Activated B cell treated with CpG ODN at 0.5 μM for 24 hours (primary cell): ENCODE measurements around the gene ZRANB3. TPM values are rescaled to one million over a fixed set of nuclear protein-coding genes. Genes with fewer than 3 reads are reported as not detected.

Experiments
- ATAC-seq: fragments of 200-7000 bp; cut with Tn5 transposase; one replicate; pipeline ENCODE4 v1.10.0; 2021; ENCODE audit warnings: low read depth, mild to moderate bottlenecking, moderate library complexity
- CTCF ChIA-PET: fragments of 350-600 bp; sonication (Branson Sonifier 250); formaldehyde crosslinking; loops from one replicate; lab custom pipeline; 2021; ENCODE audit warnings: antibody characterized with exemption; lab: Charles Lee
- POLR2A ChIA-PET: fragments of 350-600 bp; sonication (Branson Sonifier 250); formaldehyde crosslinking; loops from one replicate; lab custom pipeline; 2021; ENCODE audit warnings: antibody characterized with exemption; lab: Charles Lee
- DNase-seq: peaks from one replicate; pipeline ENCODE4 v3.0.0; 2022
- H3K27ac Mint-ChIP-seq: one replicate; pipeline ENCODE4 v1.8.0; 2020; ENCODE audit warnings: mixed read lengths
- H3K27me3 Mint-ChIP-seq: one replicate; pipeline ENCODE4 v1.8.0; 2021; ENCODE audit warnings: mixed read lengths
- H3K36me3 Mint-ChIP-seq: one replicate; pipeline ENCODE4 v1.8.0; 2021; ENCODE audit warnings: low read depth, mixed read lengths
- H3K4me1 Mint-ChIP-seq: one replicate; pipeline ENCODE4 v1.8.0; 2021; ENCODE audit warnings: mixed read lengths
- H3K4me3 Mint-ChIP-seq: one replicate; pipeline ENCODE4 v1.8.0; 2020; ENCODE audit warnings: mild to moderate bottlenecking, mixed read lengths
- H3K9me3 Mint-ChIP-seq: one replicate; pipeline ENCODE4 v1.8.0; 2020; ENCODE audit warnings: mixed read lengths
- CTCF ChIP-seq: fragments of 200-600 bp; IDR thresholded peaks from one replicate; pipeline ENCODE4 v1.8.0; 2022; ENCODE audit warnings: antibody characterized with exemption, mild to moderate bottlenecking
- intact Hi-C: fragments of 100-400 bp; cut with micrococcal nuclease; formaldehyde crosslinking; loops from one replicate; pipeline ENCODE4 v1.15.1; 2024
- total RNA-seq: library from RNA; stranded (reverse); gene quantifications from 2 replicates; pipeline ENCODE4 v1.2.3, GENCODE V29; 2022

Gene ZRANB3
- total RNA-seq, 1 donor from 2014 or later, result 14.4 TPM

GRCh38 chr2:135142323-135142722 is 388.7 kb downstream of the ZRANB3 start:
- H3K36me3 Mint-ChIP-seq, result peaks cover 80% of the 10 kb centered on the region
- no peak for TF ChIP-seq CTCF
- CTCF ChIA-PET, result no interaction called here
- no peaks in the 10 kb centered on the region for H3K4me1 Mint-ChIP-seq
- POLR2A ChIA-PET, result no interaction called here
- H3K27ac Mint-ChIP-seq, result no peak overlapping the region
- H3K4me3 Mint-ChIP-seq, result no peak overlapping the region
- intact Hi-C loops, result no loop called here
- H3K9me3 Mint-ChIP-seq, result peaks cover 15% of the 10 kb centered on the region
- DNase-seq, result no peak
- ATAC-seq, result no peak
- H3K27me3 Mint-ChIP-seq, result no peaks in the 10 kb centered on the region

GRCh38 chr2:135140606-135141005 is 390.4 kb downstream of the ZRANB3 start:
- ChIA-PET POLR2A (no interaction called here), CTCF (no interaction called here)
- no peak for ATAC-seq
- Mint-ChIP-seq H3K4me1 (no peaks in the 10 kb centered on the region), H3K27me3 (no peaks in the 10 kb centered on the region), H3K36me3 (peaks cover 88% of the 10 kb centered on the region), H3K27ac (no peak overlapping the region), H3K9me3 (peaks cover 15% of the 10 kb centered on the region), H3K4me3 (no peak overlapping the region)
- intact Hi-C loops, result no loop called here
- TF ChIP-seq CTCF, result no peak
- no peak for DNase-seq

- Mint-ChIP-seq H3K9me3 (no peaks in the 10 kb centered on the region), H3K27me3 (no peaks in the 10 kb centered on the region), H3K36me3 (peaks cover 79% of the 10 kb centered on the region), H3K4me1 (no peaks in the 10 kb centered on the region), H3K4me3 (no peak overlapping the region), H3K27ac (no peak overlapping the region)
- intact Hi-C loops, result no loop called here
- POLR2A ChIA-PET, result no interaction called here
- no peak for ATAC-seq
- DNase-seq, result no peak
- CTCF ChIA-PET, result no interaction called here
- no peak for TF ChIP-seq CTCF
These were observed 398.7 kb downstream of the ZRANB3 start for GRCh38 chr2:135132314-135132713.

- Mint-ChIP-seq H3K4me1 (no peaks in the 10 kb centered on the region), H3K4me3 (no peak overlapping the region), H3K9me3 (no peaks in the 10 kb centered on the region), H3K27me3 (no peaks in the 10 kb centered on the region), H3K27ac (no peak overlapping the region), H3K36me3 (peaks cover 77% of the 10 kb centered on the region)
- CTCF ChIA-PET, result no interaction called here
- intact Hi-C loops, result no loop called here
- POLR2A ChIA-PET, result no interaction called here
- TF ChIP-seq CTCF, result no peak
- ATAC-seq (no peak), DNase-seq (no peak)
These were observed 400.3 kb downstream of the ZRANB3 start for GRCh38 chr2:135130751-135131150.

- no peak overlapping the region for H3K4me3 Mint-ChIP-seq
- H3K36me3 Mint-ChIP-seq, result peaks cover 64% of the 10 kb centered on the region
- no peaks in the 10 kb centered on the region for H3K9me3 Mint-ChIP-seq
- ATAC-seq, result no peak
- H3K27ac Mint-ChIP-seq, result no peak overlapping the region
- DNase-seq, result no peak
- ChIA-PET POLR2A (no interaction called here), CTCF (no interaction called here)
- TF ChIP-seq CTCF, result no peak
- intact Hi-C loops, result no loop called here
- no peaks in the 10 kb centered on the region for H3K27me3 Mint-ChIP-seq
- no peaks in the 10 kb centered on the region for H3K4me1 Mint-ChIP-seq
These were observed 405.1 kb downstream of the ZRANB3 start for GRCh38 chr2:135125940-135126339.
